Peyer's patch (tissue), 4 donors: ENCODE data around the gene ACO1.

Experiments used
- POLR2A ChIP-seq, 2 donors: fragments of 450-650 bp; IDR thresholded peaks; one replicate each; pipeline ENCODE4 v1.5.1; 2017; ENCODE audit warnings: antibody characterized with exemption in 2 of 2, mild to moderate bottlenecking in 2 of 2, moderate library complexity in 2 of 2
- TF ChIP-seq, protein P1 (sequence below), 6 experiments: fragments of 450-650 bp in 4 of 6; fragments of 200-600 bp in 2 of 6; sonication (generic) in 1 of 6; IDR thresholded peaks; one replicate each; pipeline ENCODE4 v1.5.1; 2017 to 2019; ENCODE audit warnings: antibody characterized with exemption in 6 of 6, mild to moderate bottlenecking in 3 of 6, moderate library complexity in 1 of 6

DNA sequence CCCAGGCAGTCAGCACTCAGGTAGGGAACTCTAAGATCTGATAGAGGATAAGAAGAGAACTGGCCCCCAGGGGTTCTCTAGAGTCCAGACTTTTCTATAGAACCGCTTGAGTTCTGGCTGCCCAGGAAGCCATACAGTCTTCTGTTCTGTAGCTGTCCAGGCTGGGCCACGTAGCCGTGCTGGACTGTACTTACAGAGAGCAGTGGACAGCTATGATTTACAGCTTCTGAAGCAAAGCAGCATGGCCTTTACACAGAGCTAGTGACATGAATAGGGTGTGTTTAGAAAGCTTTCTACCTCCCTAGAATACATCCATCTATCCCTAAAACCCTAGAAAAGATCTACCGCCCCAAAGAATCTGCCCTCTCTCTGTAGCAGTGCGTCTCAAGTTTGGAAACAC is 57.2 kb downstream of the ACO1 start:
- TF ChIP-seq, protein P1, sequence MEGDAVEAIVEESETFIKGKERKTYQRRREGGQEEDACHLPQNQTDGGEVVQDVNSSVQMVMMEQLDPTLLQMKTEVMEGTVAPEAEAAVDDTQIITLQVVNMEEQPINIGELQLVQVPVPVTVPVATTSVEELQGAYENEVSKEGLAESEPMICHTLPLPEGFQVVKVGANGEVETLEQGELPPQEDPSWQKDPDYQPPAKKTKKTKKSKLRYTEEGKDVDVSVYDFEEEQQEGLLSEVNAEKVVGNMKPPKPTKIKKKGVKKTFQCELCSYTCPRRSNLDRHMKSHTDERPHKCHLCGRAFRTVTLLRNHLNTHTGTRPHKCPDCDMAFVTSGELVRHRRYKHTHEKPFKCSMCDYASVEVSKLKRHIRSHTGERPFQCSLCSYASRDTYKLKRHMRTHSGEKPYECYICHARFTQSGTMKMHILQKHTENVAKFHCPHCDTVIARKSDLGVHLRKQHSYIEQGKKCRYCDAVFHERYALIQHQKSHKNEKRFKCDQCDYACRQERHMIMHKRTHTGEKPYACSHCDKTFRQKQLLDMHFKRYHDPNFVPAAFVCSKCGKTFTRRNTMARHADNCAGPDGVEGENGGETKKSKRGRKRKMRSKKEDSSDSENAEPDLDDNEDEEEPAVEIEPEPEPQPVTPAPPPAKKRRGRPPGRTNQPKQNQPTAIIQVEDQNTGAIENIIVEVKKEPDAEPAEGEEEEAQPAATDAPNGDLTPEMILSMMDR (IDR thresholded peaks at IDR 0.05): no peak
- TF ChIP-seq POLR2A (IDR thresholded peaks at IDR 0.05): no peak
